GM23248 (cell line): ENCODE data around the gene SUGT1. TPM values are rescaled to one million over a fixed set of nuclear protein-coding genes. Genes with fewer than 3 reads are reported as not detected.
"Not testable (repeated sequence)": the region's sequence is repeated elsewhere in the genome, so short reads cannot be mapped to it uniquely, and the experiment has no call there.

Experiments
- DNase-seq: peaks from one replicate; pipeline ENCODE4 v3.0.0-alpha.2; 2015
- H2AFZ ChIP-seq: fragments of 200-600 bp; sonication (generic); 2 replicates; pipeline ENCODE4 v1.6.1; 2016; ENCODE audit warnings: antibody characterized with exemption
- H3F3A ChIP-seq: fragments of 200-600 bp; sonication (generic); 2 replicates; pipeline ENCODE4 v1.6.1; 2016; ENCODE audit warnings: mild to moderate bottlenecking, antibody characterized with exemption, mixed run types; ENCODE audit not compliant: insufficient read depth
- H3K27ac ChIP-seq: fragments of 200-600 bp; sonication (generic); 2 replicates; pipeline ENCODE4 v1.5.1; 2016; ENCODE audit warnings: mild to moderate bottlenecking
- H3K27me3 ChIP-seq: fragments of 200-600 bp; sonication (generic); replicated peaks from 2 replicates; pipeline ENCODE4 v1.6.1; 2016; ENCODE audit warnings: mild to moderate bottlenecking; ENCODE audit not compliant: insufficient read depth
- H3K36me3 ChIP-seq: fragments of 200-600 bp; sonication (generic); 2 replicates; pipeline ENCODE4 v1.6.1; 2016; ENCODE audit warnings: low read depth, mild to moderate bottlenecking
- H3K4me1 ChIP-seq: fragments of 200-600 bp; sonication (generic); 2 replicates; pipeline ENCODE4 v1.6.1; 2016; ENCODE audit warnings: mild to moderate bottlenecking; ENCODE audit not compliant: insufficient read depth
- H3K4me2 ChIP-seq: fragments of 200-600 bp; sonication (generic); one replicate; pipeline ENCODE4 v1.6.1; 2016; ENCODE audit warnings: mild to moderate bottlenecking; ENCODE audit not compliant: unreplicated experiment
- H3K4me3 ChIP-seq: fragments of 200-600 bp; sonication (generic); 2 replicates; pipeline ENCODE4 v1.5.1; 2016; ENCODE audit warnings: mild to moderate bottlenecking
- H3K79me2 ChIP-seq: fragments of 200-600 bp; sonication (generic); 2 replicates; pipeline ENCODE4 v1.6.1; 2016; ENCODE audit warnings: mild to moderate bottlenecking; ENCODE audit not compliant: insufficient read depth
- H3K9ac ChIP-seq: fragments of 200-600 bp; sonication (generic); 2 replicates; pipeline ENCODE4 v1.6.1; 2016; ENCODE audit warnings: mild to moderate bottlenecking
- H3K9me2 ChIP-seq: fragments of 200-600 bp; sonication (generic); 2 replicates; pipeline ENCODE4 v1.6.1; 2016; ENCODE audit warnings: mixed run types, mild to moderate bottlenecking, moderate library complexity; ENCODE audit not compliant: insufficient read depth
- H3K9me3 ChIP-seq: fragments of 200-600 bp; sonication (generic); one replicate; pipeline ENCODE4 v1.6.1; 2017; ENCODE audit warnings: low read depth
- H4K20me1 ChIP-seq: fragments of 200-600 bp; sonication (generic); 2 replicates; pipeline ENCODE4 v1.6.0; 2016; ENCODE audit not compliant: insufficient read depth
- EZH2 ChIP-seq: fragments of 200-600 bp; sonication (generic); IDR thresholded peaks from 2 replicates; pipeline ENCODE4 v1.6.1; 2018; ENCODE audit warnings: antibody characterized with exemption, mild to moderate bottlenecking; ENCODE audit not compliant: insufficient read depth, poor library complexity, severe bottlenecking
- EZH2phosphoT487 ChIP-seq: fragments of 200-600 bp; sonication (generic); IDR thresholded peaks from 2 replicates; pipeline ENCODE4 v1.6.1; 2018; ENCODE audit warnings: antibody characterized with exemption, moderate library complexity, mild to moderate bottlenecking, low read depth; ENCODE audit not compliant: insufficient read depth
- WGBS, 2 experiments: methylation state at CpG; one replicate each; pipeline ENCODE4 v1.1.6; 2015 to 2017; ENCODE audit warnings: low lambda C conversion rate in 2 of 2, low coverage in 1 of 2; ENCODE audit errors: missing lambda C conversion rate in 2 of 2; 5-methylcytosine and 5-hydroxymethylcytosine counted together
- in situ Hi-C: fragments of 300-500 bp; cut with MboI; formaldehyde crosslinking; loops from 2 replicates; pipeline ENCODE4 v1.15.0; 2020
- polyA plus RNA-seq: library from polyadenylated mRNA; unstranded; fragments of >200 nt; fragmentation: Nextera tagmentation; extraction: Ambion mirVana; gene quantifications from 2 replicates; pipeline ENCODE4 v1.2.1, GENCODE V29; 2016
- total RNA-seq: library from RNA; depleted of rRNA; stranded (reverse); fragments of >200 nt; shearing (Covaris generic); gene quantifications from 2 replicates; pipeline ENCODE4 v1.2.3, GENCODE V29; 2014

SUGT1 gene
- total and polyA plus RNA-seq, 2 experiments from 2014 or later: 29.4 to 77.2 TPM

GRCh38 chr13:52615134-52615801 lies 37.4 kb upstream of the SUGT1 start:
- Histone ChIP-seq H3K4me3 (no peak overlapping the region), H3K9ac (no peak overlapping the region), H3K27me3 (no peaks in the 10 kb centered on the region), H3K79me2 (peaks cover 27% of the 10 kb centered on the region), H3K4me1 (0 out of 2 replicates have a peak, but pooled peaks cover 3% of the 10 kb centered on the region), H3K36me3 (no peaks in the 10 kb centered on the region), H3K27ac (no peak overlapping the region), H3F3A (peaks cover 8% of the 10 kb centered on the region; the same call in 1 of the 2 replicates), H3K4me2 (no peak overlapping the region), H3K9me2 (no peaks in the 10 kb centered on the region), H2AFZ (no peak overlapping the region), H4K20me1 (no peaks in the 10 kb centered on the region), H3K9me3 (no peaks in the 10 kb centered on the region)
- no peak for TF ChIP-seq EZH2
- no peak for TF ChIP-seq EZH2phosphoT487
- 93 to 95% methylated on average over 4 of the region's 4 CpGs for WGBS, 2 experiments
- in situ Hi-C loops: no loop called here
- DNase-seq: no peak

- H3K4me2 ChIP-seq: no peak overlapping the region
- H3K36me3 ChIP-seq: no peaks in the 10 kb centered on the region
- no peak overlapping the region for H3K27ac ChIP-seq
- H4K20me1 ChIP-seq: no peaks in the 10 kb centered on the region
- H3K4me1 ChIP-seq: 0 out of 2 replicates have a peak, but pooled peaks cover 3% of the 10 kb centered on the region
- TF ChIP-seq EZH2phosphoT487 (no peak), EZH2 (no peak)
- WGBS, 2 experiments: 83% methylated on average over 5 of the region's 5 CpGs
- H3K9ac ChIP-seq: no peak overlapping the region
- H3K27me3 ChIP-seq: no peaks in the 10 kb centered on the region
- H2AFZ ChIP-seq: no peak overlapping the region
- H3K9me3 ChIP-seq: no peaks in the 10 kb centered on the region
- DNase-seq: no peak
- H3F3A ChIP-seq: peaks cover 8% of the 10 kb centered on the region; the same call in 1 of the 2 replicates
- no peak overlapping the region for H3K4me3 ChIP-seq
- no peaks in the 10 kb centered on the region for H3K9me2 ChIP-seq
- in situ Hi-C loops: no loop called here
- H3K79me2 ChIP-seq: peaks cover 32% of the 10 kb centered on the region
Measured at GRCh38 chr13:52615812-52616211, 36.8 kb upstream of the SUGT1 start.

GRCh38 chr13:52617070-52618060 lies 35.3 kb upstream of the SUGT1 start:
- Histone ChIP-seq H3K79me2 (peaks cover 35% of the 10 kb centered on the region), H3K4me3 (peak overlapping the region; percentile 97), H3K9ac (peak overlapping the region; percentile 89), H3K9me3 (no peaks in the 10 kb centered on the region), H4K20me1 (no peaks in the 10 kb centered on the region), H3K4me1 (0 out of 2 replicates have a peak, but pooled peaks cover 3% of the 10 kb centered on the region), H2AFZ (peak overlapping the region; percentile 98), H3K27me3 (no peaks in the 10 kb centered on the region), H3F3A (peaks cover 8% of the 10 kb centered on the region; the same call in 1 of the 2 replicates), H3K4me2 (peak overlapping the region; percentile 79), H3K27ac (peak overlapping the region; percentile 73), H3K9me2 (no peaks in the 10 kb centered on the region), H3K36me3 (no peaks in the 10 kb centered on the region)
- WGBS, 2 experiments: 1% methylated on average over 51 of the region's 51 CpGs
- DNase-seq: peak; percentile 91
- in situ Hi-C loops: no loop called here
- TF ChIP-seq EZH2phosphoT487 (no peak), EZH2 (no peak)

- H3K4me2 ChIP-seq, H4K20me1 ChIP-seq, H3K9me2 ChIP-seq, H3K4me1 ChIP-seq, H3K27me3 ChIP-seq, H3F3A ChIP-seq, H3K27ac ChIP-seq, H3K79me2 ChIP-seq, in situ Hi-C loops, H3K4me3 ChIP-seq, H3K9ac ChIP-seq, H2AFZ ChIP-seq, DNase-seq, H3K9me3 ChIP-seq: not testable (repeated sequence)
- peaks cover 14% of the 10 kb centered on the region; the same call in 1 of the 2 replicates for H3K36me3 ChIP-seq
- WGBS, 2 experiments: 86 to 92% methylated on average over 7 of the region's 7 CpGs
Measured at GRCh38 chr13:52631083-52631690, 21.4 kb upstream of the SUGT1 start.
